HG03565 (cell line): ENCODE measurements around the gene GJA8.
"Not testable (repeated sequence)": the region's sequence is repeated elsewhere in the genome, so short reads cannot be mapped to it uniquely, and the experiment has no call there.

Experiments
- ATAC-seq: cut with Tn5 transposase; IDR thresholded peaks from one replicate; pipeline ENCODE4 v1.9.1; 2021; ENCODE audit warnings: mild to moderate bottlenecking, moderate library complexity; ENCODE audit not compliant: unreplicated experiment

Gene GJA8

DNA sequence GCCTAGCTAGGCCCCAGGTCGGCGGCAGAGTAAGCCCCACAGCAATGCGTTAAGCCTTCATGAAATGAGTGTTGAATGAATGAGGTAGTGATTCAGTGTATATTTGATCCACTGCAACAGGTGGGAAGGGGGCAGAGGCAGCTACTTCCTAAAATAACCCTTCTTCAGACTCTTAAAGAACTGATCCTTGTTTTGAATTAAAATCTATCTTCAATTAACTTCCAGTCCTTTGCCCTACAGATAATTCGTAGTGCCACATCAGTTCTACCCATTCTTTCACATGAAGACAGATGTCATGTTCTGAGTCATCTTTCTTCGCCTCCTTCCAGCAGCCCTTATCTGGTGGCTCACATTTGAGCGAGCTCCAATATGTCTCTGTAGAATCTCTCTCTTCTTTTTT is 24.6 kb downstream of the GJA8 start:
- not testable (repeated sequence) for ATAC-seq

DNA sequence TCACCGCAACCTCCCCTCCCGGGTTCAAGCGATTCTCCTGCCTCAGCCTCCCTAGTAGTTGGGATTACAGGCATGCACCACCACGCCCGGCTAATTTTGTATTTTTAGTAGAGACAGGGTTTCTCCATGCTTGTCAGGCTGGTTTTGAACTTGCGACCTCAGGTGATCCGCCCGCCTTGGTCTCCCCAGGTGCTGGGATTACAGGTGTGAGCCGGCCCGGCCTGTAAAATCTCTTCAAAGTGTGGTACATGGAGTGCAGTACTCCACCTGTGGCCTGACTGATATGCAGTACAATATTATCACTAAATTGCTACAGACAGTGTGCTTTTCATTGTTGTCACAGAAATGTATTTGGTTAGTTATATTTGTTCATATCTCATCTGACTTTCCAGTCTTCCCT is 25.1 kb downstream of the GJA8 start:
- not testable (repeated sequence) for ATAC-seq

DNA sequence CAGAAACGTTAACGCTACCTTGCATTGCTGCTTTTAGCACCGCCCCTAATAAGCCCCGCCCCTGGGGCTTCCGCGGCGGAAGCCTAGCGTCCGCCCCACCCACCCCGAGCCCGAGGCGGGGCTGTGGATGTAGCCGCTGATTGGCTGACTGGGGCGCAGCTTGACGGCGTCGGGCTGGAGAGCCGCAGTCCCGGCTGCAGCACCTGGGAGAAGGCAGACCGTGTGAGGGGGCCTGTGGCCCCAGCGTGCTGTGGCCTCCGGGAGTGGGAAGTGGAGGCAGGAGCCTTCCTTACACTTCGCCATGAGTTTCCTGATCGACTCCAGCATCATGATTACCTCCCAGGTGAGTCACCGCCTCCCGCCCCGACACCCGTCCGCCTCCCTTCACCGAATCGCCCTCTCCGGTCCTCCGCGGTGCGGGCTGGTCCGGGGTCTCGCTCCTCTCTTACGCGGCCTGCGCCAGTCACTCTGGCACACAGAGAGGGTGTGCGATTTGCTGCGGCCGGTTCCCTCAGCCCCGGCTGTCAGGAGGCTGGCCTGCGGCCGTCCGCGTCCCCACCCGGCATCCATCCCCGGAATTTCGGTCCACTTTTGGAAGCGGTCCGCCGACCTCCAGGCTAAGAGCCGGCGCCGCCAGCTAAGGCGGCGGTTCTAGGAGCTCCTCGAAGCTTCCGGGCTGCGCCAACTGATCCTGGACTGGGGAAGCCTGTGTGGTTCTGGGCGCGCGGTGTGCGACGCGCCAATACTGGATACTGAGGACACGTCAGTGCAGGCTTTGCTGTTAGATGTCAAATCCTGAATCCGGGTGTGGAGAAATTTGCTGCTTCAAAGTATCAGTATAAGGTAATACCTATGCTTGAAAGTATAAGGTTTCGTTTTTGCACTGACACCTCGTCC is 25.9 kb downstream of the GJA8 start, which contains the start of gene GPR89B:
Gene GPR89B (plus strand): TSS at position 185 of the 897 bp plus-strand sequence. CDS start 117 bp downstream, at position 302.
- peak; percentile 88 for ATAC-seq

DNA sequence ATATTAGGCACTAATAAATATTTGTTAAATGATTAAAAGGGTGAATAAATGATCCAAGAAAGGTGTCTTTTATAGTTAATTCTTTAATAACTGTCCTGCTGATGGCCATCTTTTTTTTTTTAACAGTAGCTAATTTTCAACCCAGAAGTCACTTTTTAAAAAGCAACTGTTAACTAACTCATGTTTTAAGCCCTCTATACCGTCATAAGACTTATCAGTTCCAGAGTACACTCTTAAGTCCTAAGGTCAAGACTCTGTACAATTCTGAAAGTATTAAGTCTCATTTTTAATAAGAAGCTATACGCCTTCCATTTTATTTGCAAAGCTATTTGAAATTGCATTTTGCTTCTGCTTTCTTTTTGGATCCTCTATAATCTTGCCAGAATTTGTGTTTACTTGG is 28.5 kb downstream of the GJA8 start:
- ATAC-seq: not testable (repeated sequence)

DNA sequence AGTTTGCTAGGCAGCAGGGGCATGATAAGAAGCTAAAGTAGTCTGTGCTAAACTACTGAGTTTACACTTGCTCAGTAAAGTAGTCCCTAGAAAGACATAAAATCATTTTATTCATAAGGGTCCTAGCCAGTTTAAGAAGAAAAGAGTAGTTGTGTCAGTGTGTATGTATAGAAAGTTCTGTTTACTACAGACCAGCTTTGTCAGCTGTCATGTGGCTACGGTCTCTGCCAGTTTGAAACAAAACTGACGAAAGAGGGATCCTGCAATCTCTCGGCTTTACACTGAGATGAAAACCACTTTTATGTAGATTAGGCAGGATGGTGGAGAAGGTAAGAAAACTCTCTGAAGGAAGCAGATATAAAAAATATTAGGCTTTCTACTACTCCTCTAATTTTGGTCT is 32.7 kb downstream of the GJA8 start:
- not testable (repeated sequence) for ATAC-seq

DNA sequence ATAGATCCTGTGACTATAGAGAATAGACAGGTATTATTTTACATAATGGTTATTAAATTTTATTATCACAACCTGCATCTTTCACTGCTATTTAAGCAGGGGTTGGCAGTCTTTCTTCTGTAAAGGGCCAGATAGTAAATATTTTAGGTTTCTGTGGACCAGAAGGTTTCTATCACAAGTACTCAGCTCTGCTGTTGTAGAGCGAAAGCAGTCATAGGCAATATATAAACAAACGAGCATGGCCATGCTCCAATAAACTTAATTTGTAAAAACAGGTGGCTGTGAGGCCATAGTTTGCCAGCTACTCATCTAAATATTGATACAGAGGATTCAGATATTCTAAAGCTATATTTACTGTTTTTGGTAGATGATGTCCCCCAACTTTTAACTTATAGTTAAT is 37.9 kb downstream of the GJA8 start:
- not testable (repeated sequence) for ATAC-seq

DNA sequence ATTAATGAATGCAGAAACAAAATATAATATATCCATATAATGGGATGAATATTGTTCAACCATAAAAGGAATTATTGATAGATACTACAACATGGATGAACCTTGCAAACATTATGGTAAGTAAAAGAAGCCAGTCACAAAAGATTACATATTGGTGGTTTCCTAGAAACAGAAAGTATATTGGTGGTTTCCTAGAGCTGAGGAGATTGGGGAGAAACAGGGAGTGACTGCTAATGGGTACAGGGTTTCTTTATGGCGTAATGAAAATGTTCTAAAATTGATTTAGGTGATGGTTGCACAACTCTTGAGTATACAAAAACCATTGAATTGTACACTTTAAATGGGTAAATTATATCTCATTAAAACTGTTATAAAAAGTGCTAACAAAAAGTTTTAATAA is 40.0 kb downstream of the GJA8 start:
- ATAC-seq: not testable (repeated sequence)

DNA sequence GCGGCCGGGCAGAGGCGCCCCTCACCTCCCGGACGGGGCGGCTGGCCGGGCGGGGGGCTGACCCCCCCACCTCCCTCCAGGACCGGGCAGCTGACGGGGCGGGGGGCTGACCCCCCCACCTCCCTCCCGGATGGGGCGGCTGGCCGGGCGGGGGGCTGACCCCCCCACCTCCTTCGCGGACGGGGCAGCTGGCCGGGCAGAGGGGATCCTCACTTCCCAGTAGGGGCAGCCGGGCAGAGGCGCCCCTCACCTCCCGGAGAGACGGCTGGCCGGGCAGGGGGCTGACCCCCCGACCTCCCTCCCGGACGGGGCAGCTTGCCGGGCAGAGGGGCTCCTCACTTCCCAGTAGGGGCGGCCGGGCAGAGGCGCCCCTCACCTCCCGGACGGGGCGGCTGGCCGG is 46.9 kb downstream of the GJA8 start:
- not testable (repeated sequence) for ATAC-seq
